Measurements from ENCODE around the gene TAS1R2. TPM values are rescaled to one million over a fixed set of nuclear protein-coding genes. Genes with fewer than 3 reads are reported as not detected.
"Not testable (repeated sequence)": the region's sequence is repeated elsewhere in the genome, so short reads cannot be mapped to it uniquely, and the experiment has no call there.

TAS1R2 gene
- total and polyA plus RNA-seq, 2 of the 8 experiments (the other 6 are each of a cell fraction or from before 2014, with no cell fraction given), result not detected

- not testable (repeated sequence) for H3K4ac ChIP-seq (replicated peaks; ENCODE audit: insufficient read length, low read depth, low read length); H3K23ac ChIP-seq (ENCODE audit: insufficient read length); H3K14ac ChIP-seq (ENCODE audit: insufficient read length); H2BK15ac ChIP-seq (ENCODE audit: low read length); H2AK5ac ChIP-seq (ENCODE audit: low read depth, low read length); H4K20me1 ChIP-seq (replicated peaks in 1 of 2; ENCODE audit: control insufficient read depth in 1 of 2, insufficient read depth in 2 of 2, low read length in 2 of 2); H3K56ac ChIP-seq (replicated peaks; ENCODE audit: insufficient read length, low read depth, low read length); H3K18ac ChIP-seq (ENCODE audit: extremely low read depth, low read length); H4K5ac ChIP-seq (ENCODE audit: insufficient read length, low read depth, low read length); H3K27me3 ChIP-seq (replicated peaks in 1 of 4; ENCODE audit: control insufficient read depth in 3 of 4, extremely low read depth in 1 of 4, insufficient read depth in 3 of 4, low read length in 3 of 4); H3K79me2 ChIP-seq (ENCODE audit: control insufficient read depth in 1 of 2, insufficient read depth in 2 of 2, low read length in 2 of 2); H4K8ac ChIP-seq (ENCODE audit: extremely low read depth, insufficient read depth, low read length); H2AFZ ChIP-seq (ENCODE audit: low read length); H2BK12ac ChIP-seq (ENCODE audit: low read depth, low read length); DNase-seq (ENCODE audit: low read depth in 1 of 2, low spot score in 2 of 2); H3K36me3 ChIP-seq (ENCODE audit: control insufficient read depth in 2 of 4, insufficient read depth in 4 of 4, low read length in 3 of 4); H3K4me3 ChIP-seq (ENCODE audit: extremely low read depth in 1 of 4, insufficient read depth in 2 of 4, low read depth in 3 of 4, low read length in 4 of 4); H3K23me2 ChIP-seq (ENCODE audit: low read depth, low read length); H2BK5ac ChIP-seq (ENCODE audit: low read depth, low read length); H3K4me1 ChIP-seq (replicated peaks in 1 of 4; ENCODE audit: control insufficient read depth in 3 of 4, insufficient read depth in 4 of 4, low read length in 3 of 4); H3K4me2 ChIP-seq (ENCODE audit: insufficient read depth in 1 of 2, low read depth in 2 of 2, low read length in 2 of 2); H2BK20ac ChIP-seq (ENCODE audit: low read length); H3K27ac ChIP-seq (ENCODE audit: low read depth, low read length); FAIRE-seq; H2BK120ac ChIP-seq (replicated peaks; ENCODE audit: low read depth, low read length); H3K9ac ChIP-seq (replicated peaks in 1 of 4; ENCODE audit: extremely low read depth in 1 of 4, low read depth in 3 of 4, low read length in 3 of 4); H3K79me1 ChIP-seq (ENCODE audit: low read depth, low read length); H3K9me3 ChIP-seq (ENCODE audit: insufficient read depth in 2 of 2, low read depth in 1 of 2, low read length in 1 of 2)
- POLR2A ChIA-PET (ENCODE audit: partially characterized antibody), result interaction anchor here (0.7 to 1.1 kb wide), 2 partner anchors 9 to 167 kb away, joined by 3 read pairs; no protein-coding TSS in a partner anchor
- peak overlapping the region; percentile 27 for H4K91ac ChIP-seq (replicated peaks; ENCODE audit: insufficient read length, low read length)
- CTCF ChIA-PET (ENCODE audit: partially characterized antibody), result interaction anchor here (1.2 to 14.4 kb wide), 6 partner anchors 8 to 556 kb away, joined by 3 to 131 read pairs (median 6); partner anchors contain the start of gene ALDH4A1
- WGBS, 2 experiments (ENCODE audit: extremely low coverage in 1 of 2, insufficient coverage in 1 of 2, insufficient read length in 1 of 2, insufficient replicate concordance in 2 of 2, low coverage in 1 of 2, low lambda C conversion rate in 2 of 2, missing lambda C conversion rate in 1 of 2), result 95% methylated on average over 7 of the region's 7 CpGs; no CpG with 5 or more reads in 1 of the 2 experiments
These were observed 32.4 kb upstream of the TAS1R2 start for GRCh38 chr1:18891858-18892257.
